GOT3 (cell line): ENCODE data around the gene SDR42E2.
"Not testable (repeated sequence)": the region's sequence is repeated elsewhere in the genome, so short reads cannot be mapped to it uniquely, and the experiment has no call there.

Experiments
- DNase-seq: peaks from one replicate; lab custom pipeline; 2025; ENCODE audit warnings: mixed read lengths; lab: John Stamatoyannopoulos, UW

The SDR42E2 gene

DNA sequence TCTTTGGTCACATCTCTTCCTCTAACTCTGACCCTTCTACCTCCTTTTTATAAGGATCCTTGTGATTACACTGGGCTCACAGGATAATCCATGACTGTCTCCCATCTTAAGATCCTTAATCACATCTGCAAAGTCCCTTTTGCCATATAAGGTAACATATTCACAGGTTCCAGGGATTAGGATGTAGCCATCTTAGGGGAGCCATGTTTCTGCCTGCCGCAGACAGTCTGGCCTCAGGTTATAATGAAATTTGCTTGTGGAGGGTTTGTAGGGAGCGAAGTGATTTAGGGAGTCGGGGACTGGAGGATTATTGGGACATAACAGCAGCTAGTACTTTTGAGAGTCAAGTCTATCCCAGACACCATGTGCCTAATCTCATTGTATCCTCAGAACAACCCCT is 51.5 kb downstream of the SDR42E2 start:
- DNase-seq, result no peak

DNA sequence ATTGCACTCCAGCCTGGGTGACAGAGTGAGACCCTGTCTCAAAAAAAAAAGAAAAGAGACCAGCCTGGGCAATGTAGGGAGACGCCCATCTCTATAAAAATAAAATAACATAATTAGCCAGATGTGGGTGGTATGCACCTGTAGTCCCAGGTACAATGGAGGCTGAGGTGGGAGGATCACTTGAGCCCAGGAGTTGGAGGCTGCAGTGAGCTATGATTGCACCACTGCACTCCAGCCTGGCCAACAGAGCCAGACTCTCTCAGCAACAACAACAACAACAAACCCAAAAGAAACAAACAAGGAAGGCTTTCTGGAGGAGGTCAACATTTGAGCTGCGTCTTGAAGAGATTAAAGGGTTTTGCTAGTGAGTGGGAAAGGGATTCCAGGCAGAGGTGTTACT is 52.1 kb downstream of the SDR42E2 start:
- no peak for DNase-seq

DNA sequence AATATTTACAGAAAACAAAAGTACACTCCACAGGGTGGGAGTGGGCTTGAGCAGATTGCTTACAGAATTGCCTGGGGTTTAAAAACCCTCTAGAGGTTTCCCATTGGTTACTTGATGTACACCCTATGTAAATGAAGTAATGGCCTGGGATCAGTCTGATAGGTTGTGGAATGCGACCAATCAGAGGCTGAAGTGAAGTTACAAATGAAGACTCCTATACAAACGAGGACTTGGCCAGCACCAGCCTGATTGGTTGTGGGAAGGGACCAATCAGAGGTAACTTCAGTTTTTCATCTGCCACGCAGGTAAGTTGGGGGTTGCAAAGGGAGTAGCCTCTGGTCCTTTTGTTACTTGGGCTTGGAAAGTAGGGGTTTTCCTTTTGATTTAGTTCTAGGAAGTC is 52.6 kb downstream of the SDR42E2 start:
- no peak for DNase-seq

- no peak for DNase-seq
Observed at GRCh38 chr16:22216191-22216831, 54.0 kb downstream of the SDR42E2 start.

- not testable (repeated sequence) for DNase-seq
Observed at GRCh38 chr16:22216832-22217225, 54.5 kb downstream of the SDR42E2 start.

- no peak for DNase-seq
Observed at GRCh38 chr16:22217890-22218730, 55.8 kb downstream of the SDR42E2 start.

- no peak for DNase-seq
Observed at GRCh38 chr16:22219389-22220068, 57.2 kb downstream of the SDR42E2 start.

- DNase-seq, result no peak
Observed at GRCh38 chr16:22220069-22220440, 57.7 kb downstream of the SDR42E2 start.

DNA sequence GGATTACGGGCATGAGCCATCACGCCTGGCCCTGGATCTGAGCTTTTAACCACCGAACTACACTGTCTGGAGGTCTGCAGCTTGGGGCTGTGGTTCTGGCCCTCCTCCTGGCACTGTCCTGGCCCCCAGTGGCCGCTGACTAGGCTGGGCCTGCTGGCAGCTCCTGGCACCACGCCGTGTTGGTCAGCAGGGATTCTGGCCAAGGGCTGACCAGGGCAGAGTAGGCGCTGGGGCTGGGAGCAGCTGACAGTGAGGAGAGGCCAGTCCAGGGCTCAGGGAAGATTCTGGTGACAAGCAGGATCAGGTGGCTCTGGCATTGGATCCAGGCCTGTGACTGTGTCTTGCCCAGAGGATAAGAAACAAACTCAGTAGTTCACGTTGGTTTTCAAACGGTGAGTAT is 58.4 kb downstream of the SDR42E2 start:
- DNase-seq, result no peak

DNA sequence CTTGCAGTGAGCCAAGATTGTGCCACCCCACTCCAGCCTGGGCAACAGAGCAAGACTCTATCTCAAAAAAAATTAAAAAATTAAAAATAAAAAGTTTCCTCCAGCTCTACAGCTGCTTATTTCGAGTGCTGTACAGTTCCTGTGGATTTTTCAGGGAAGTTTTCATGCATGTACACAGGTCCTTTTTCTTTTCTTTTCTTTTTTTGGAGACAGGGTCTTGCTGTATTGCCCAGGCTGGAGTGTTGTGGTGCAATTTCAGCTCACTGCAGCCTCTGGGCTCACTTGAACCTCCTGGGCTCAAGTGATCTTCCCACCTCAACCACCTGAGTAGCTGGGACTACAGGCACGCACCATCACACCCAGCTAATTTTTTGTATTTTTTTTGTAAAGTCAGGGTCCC is 59.7 kb downstream of the SDR42E2 start:
- DNase-seq, result no peak

- no peak for DNase-seq
Observed at GRCh38 chr16:22222998-22223397, 60.7 kb downstream of the SDR42E2 start.

- DNase-seq, result no peak
Observed at GRCh38 chr16:22225060-22225459, 62.8 kb downstream of the SDR42E2 start.

DNA sequence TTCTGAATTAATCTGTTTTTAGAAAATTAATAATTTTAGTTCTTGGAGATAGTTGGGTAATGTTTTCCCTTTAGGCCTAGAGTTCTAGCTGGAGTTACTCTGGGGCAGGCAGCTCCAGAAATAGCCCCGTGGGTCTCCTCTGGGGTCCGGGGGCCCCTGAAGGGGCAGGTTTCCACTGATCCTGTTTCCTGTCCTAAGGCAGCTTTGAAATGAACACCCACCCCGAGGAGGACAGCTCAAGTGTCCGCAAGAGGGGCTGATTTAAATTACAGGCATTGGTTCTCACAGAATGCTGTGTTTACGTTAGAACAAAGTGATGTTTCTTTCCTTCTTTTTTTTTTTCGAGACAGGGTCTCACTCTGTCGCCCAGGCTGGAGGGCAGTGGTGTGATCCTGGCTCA is 67.6 kb downstream of the SDR42E2 start:
- no peak for DNase-seq

GRCh38 chr16:22232277-22233036 is 70.2 kb downstream of the SDR42E2 start:
- DNase-seq, result no peak

DNA sequence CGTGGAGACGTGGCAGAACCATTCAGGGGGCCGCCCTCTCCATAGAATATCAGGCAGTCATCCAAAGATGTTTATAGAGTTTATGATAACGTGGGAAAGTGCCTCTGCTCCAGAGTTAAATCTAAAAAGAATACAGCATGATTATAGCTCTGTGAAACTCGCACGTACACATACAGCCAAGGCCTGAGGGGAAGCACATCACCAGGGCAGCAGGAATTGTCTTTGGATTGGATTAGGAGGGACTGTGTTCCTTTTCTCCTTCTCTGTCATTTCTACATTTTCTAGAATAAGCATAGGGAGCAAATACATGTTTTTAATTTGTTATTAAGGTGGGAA is 70.7 kb downstream of the SDR42E2 start:
- no peak for DNase-seq

DNA sequence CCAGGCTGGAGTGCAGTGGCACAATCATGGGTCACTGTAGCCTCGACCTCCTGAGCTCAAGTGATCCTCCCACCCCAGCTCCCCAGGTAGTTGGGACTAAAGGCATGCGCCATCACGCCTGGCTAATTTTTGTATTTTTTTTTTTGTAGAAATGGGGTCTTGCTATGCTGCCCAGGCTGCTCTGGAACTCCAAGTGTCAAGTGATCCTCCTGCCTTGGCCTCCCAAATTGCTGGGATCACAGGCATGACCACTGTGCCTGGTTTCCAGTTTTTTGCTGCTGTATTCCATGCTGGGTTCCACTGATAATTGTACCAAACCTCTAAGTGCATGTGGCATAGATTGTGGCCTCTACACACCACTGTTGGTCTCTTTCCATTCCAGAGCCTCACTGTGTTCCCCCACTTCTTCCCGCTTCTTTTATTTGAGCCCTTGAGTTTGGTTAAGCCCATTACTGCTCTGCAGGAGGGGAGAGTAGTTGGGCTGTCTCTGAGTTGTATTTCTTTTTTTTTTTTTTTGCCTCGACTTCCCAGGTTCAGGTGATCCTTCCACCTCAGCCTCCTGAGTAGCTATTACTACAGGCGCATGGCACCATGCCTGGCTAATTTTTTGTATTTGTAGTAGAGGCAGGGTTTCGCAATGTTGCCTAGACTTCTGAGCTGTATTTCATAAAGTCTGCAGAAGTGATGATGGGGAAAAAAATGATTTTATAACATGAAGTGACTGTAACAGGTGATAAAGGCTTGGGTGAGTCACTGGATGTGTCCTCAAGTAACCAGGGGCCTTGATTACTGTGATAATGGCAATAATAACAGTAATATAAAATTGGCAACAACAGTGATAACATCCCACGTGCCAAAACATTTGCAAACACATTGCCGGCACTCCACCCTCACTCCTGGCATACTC is 73.8 kb downstream of the SDR42E2 start:
- no peak for DNase-seq

DNA sequence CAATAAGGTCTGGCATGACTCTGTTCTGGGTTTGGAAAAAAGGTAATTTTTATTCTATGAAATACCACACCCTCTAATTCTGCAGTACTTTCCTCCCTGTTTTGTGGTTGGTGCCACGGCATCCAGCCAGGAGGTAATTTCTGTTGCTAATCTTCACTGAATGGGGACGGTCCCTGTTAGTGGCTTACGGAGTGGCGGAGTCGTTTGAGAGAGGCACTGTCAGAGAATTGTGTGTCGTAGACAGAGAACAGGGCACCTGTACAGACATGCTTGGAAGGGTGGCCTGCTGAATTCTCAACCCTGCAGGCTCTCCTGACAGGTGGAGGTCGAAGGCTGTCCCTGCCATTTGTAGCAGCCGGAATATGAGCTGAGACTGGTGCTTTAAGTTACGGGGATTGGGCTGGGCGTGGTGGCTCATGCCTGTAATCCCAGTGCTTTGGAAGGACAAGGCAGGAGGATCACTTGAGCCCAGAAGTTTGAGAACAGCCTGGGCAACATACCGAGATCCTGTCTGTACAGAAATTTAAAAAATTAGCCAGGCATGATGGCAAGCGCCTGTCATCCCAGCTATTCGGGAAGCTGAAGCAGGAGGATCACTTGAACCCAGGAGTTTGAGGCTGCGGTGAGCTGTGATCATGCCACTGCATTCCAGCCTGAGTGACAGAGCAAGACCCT is 77.0 kb downstream of the SDR42E2 start:
- DNase-seq, result no peak

- DNase-seq, result no peak
Observed at GRCh38 chr16:22240023-22240710, 77.9 kb downstream of the SDR42E2 start.
